HepG2 (cell line): ENCODE measurements around the gene ZNF3. TPM values are rescaled to one million over a fixed set of nuclear protein-coding genes. Genes with fewer than 3 reads are reported as not detected.

Source experiments
- ARID3A ChIP-seq: IDR thresholded peaks from 2 replicates; pipeline ENCODE4 v1.6.1; 2012; ENCODE audit warnings: low read depth, low read length, improper control_type of control experiment
- ARID5B ChIP-seq: IDR thresholded peaks from 2 replicates; pipeline ENCODE4 v1.4.0; 2020; ENCODE audit warnings: mild to moderate bottlenecking, missing genetic modification reagents
- BHLHE40 ChIP-seq: IDR thresholded peaks from 2 replicates; pipeline ENCODE4 v1.6.1; 2011; ENCODE audit warnings: low read length, improper control_type of control experiment
- EP300 ChIP-seq, 3 experiments: sonication (generic) in 1 of 3; formaldehyde crosslinking in 1 of 3; IDR thresholded peaks; 2 replicates each; pipeline versions ENCODE4 v1.5.1 to v1.6.1; 2011 to 2020; ENCODE audit warnings: low read depth in 2 of 3, low read length in 2 of 3, borderline replicate concordance in 1 of 3, improper control_type of control experiment in 1 of 3, mild to moderate bottlenecking in 1 of 3, missing genetic modification reagents in 1 of 3, moderate library complexity in 1 of 3
- HDAC6 ChIP-seq: fragments of 200-600 bp; sonication (generic); IDR thresholded peaks from 2 replicates; pipeline ENCODE4 v1.7.0; 2017; ENCODE audit warnings: mild to moderate bottlenecking, antibody characterized with exemption, low read length, low read depth
- HOXA3 ChIP-seq: sonication (generic); formaldehyde crosslinking; IDR thresholded peaks from 2 replicates; pipeline ENCODE4 v1.5.0; 2020; ENCODE audit warnings: missing genetic modification reagents
- IRF1 ChIP-seq: sonication (generic); formaldehyde crosslinking; IDR thresholded peaks from 2 replicates; pipeline ENCODE4 v1.4.0; 2020; ENCODE audit warnings: low read depth, mild to moderate bottlenecking, missing genetic modification reagents
- KDM1A ChIP-seq: IDR thresholded peaks from 2 replicates; pipeline ENCODE4 v1.6.1; 2016; ENCODE audit warnings: missing compliant biosample characterization
- KDM5B ChIP-seq: sonication (generic); formaldehyde crosslinking; IDR thresholded peaks from 2 replicates; pipeline ENCODE4 v1.4.0; 2020; ENCODE audit warnings: missing genetic modification reagents, mild to moderate bottlenecking, borderline replicate concordance
- MXD4 ChIP-seq: IDR thresholded peaks from 2 replicates; pipeline ENCODE4 v1.6.1; 2016; ENCODE audit warnings: mild to moderate bottlenecking, missing biosample characterization, missing genetic modification reagents
- SSRP1 ChIP-seq: IDR thresholded peaks from 2 replicates; pipeline ENCODE4 v1.6.1; 2016; ENCODE audit warnings: control low read depth
- SUZ12 ChIP-seq: fragments of 150-350 bp; IDR thresholded peaks from 2 replicates; pipeline ENCODE4 v1.6.1; 2014; ENCODE audit warnings: low read depth, low read length
- TAF1 ChIP-seq: sonication (generic); formaldehyde crosslinking; IDR thresholded peaks from 2 replicates; pipeline ENCODE4 v1.4.0; 2020; ENCODE audit warnings: missing genetic modification reagents
- ZFP62 ChIP-seq: sonication (generic); formaldehyde crosslinking; IDR thresholded peaks from 2 replicates; pipeline ENCODE4 v1.4.0; 2020; ENCODE audit warnings: missing genetic modification reagents
- ZNF333 ChIP-seq: sonication (generic); formaldehyde crosslinking; IDR thresholded peaks from 2 replicates; pipeline ENCODE4 v1.4.0; 2020; ENCODE audit warnings: mild to moderate bottlenecking, missing genetic modification reagents, borderline replicate concordance
- ZNF383 ChIP-seq: sonication (generic); formaldehyde crosslinking; IDR thresholded peaks from 2 replicates; pipeline ENCODE4 v1.4.0; 2020; ENCODE audit warnings: missing genetic modification reagents, mild to moderate bottlenecking, borderline replicate concordance
- ZNF564 ChIP-seq: sonication (generic); formaldehyde crosslinking; IDR thresholded peaks from 2 replicates; pipeline ENCODE4 v1.8.1; 2023; ENCODE audit warnings: mild to moderate bottlenecking, missing genetic modification reagents
- ZNF674 ChIP-seq: sonication (generic); formaldehyde crosslinking; IDR thresholded peaks from 2 replicates; pipeline ENCODE4 v1.5.0; 2020; ENCODE audit warnings: low read depth, mild to moderate bottlenecking, missing genetic modification reagents
- ZNF770 ChIP-seq: sonication (generic); formaldehyde crosslinking; IDR thresholded peaks from 2 replicates; pipeline ENCODE4 v1.5.0; 2020; ENCODE audit warnings: mild to moderate bottlenecking, missing genetic modification reagents
- polyA plus RNA-seq, 8 experiments: library from polyadenylated mRNA; depleted of rRNA in 3 of 8; stranded (reverse) in 7 of 8; unstranded in 1 of 8; fragments of >200 nt; fragmentation: Illumina TruSeq in 4 of 8; extraction: Trizol in 4 of 8; gene quantifications; 2 replicates each; pipeline versions ENCODE4 v1.2.1 to v1.2.3, GENCODE V29; 2011 to 2016; ENCODE audit warnings: low read depth in 4 of 8, missing spikeins in 1 of 8, mixed read lengths in 1 of 8; ENCODE audit not compliant: insufficient read depth in 1 of 8
- total RNA-seq, 5 experiments: library from RNA; depleted of rRNA; stranded (reverse); fragments of >200 nt; fragmentation: Illumina TruSeq; extraction: Trizol; gene quantifications; 2 replicates each; pipeline ENCODE4 v1.2.3, GENCODE V29; 2016; ENCODE audit warnings: low read depth in 1 of 5

ZNF3 gene
- total and polyA plus RNA-seq, 2 of the 13 experiments (the other 11 are each of a cell fraction or from before 2014, with no cell fraction given), result 33.7 to 56.9 TPM

- TF ChIP-seq HOXA3 (peak; percentile 41; the same call in 1 of the 2 replicates), EP300 (IDR thresholded peaks at IDR 0.05; ENCODE audit: low read depth in 2 of 2, low read length in 2 of 2) (peak in 1 of 2 experiments; percentile 87; a peak in 2 of 4 replicates), EP300 (CRISPR knock-in tag; IDR thresholded peaks at IDR 0.05; ENCODE audit: borderline replicate concordance) (peak; percentile 14; the same call in 1 of the 2 replicates), ZNF383 (CRISPR knock-in tag) (no peak), ZNF564 (CRISPR knock-in tag) (no peak), ZFP62 (no peak), KDM1A (CRISPR knock-in tag) (no peak), HDAC6 (no peak), ZNF770 (CRISPR knock-in tag) (peak; percentile 42; the same call in 1 of the 2 replicates), ARID3A (no peak), ZNF333 (CRISPR knock-in tag) (no peak), ZNF674 (CRISPR knock-in tag) (no peak), MXD4 (no peak), IRF1 (CRISPR knock-in tag) (no peak), BHLHE40 (peak; percentile 74), SUZ12 (no peak), KDM5B (CRISPR knock-in tag) (no peak), SSRP1 (CRISPR knock-in tag) (no peak), ARID5B (CRISPR knock-in tag) (peak; percentile 83), TAF1 (CRISPR knock-in tag) (no peak)
Measured at GRCh38 chr7:100024020-100024619, 57.4 kb downstream of the ZNF3 start (continued).
